A549 (cell line): ENCODE measurements around the gene SLC31A1.

ENCODE experiments used
- CEBPB ChIP-seq, 2 experiments: fragments of >200 bp in 1 of 2; sonication (Bioruptor Twin) in 1 of 2; formaldehyde crosslinking in 1 of 2; IDR thresholded peaks; 2 replicates each; pipeline ENCODE4 v1.6.1; 2012 to 2016
- EHMT2 ChIP-seq: fragments of 200-600 bp; sonication (generic); IDR thresholded peaks from 2 replicates; pipeline ENCODE4 v1.6.1; 2016; ENCODE audit warnings: antibody characterized with exemption, low read depth, mild to moderate bottlenecking, moderate library complexity
- JUN ChIP-seq, 2 experiments: fragments of >200 bp; sonication (Bioruptor Twin); formaldehyde crosslinking; IDR thresholded peaks; 2 replicates in 1 of 2; 3 replicates in 1 of 2; pipeline ENCODE4 v1.6.1; 2016 to 2017
- NR3C1 ChIP-seq: fragments of >200 bp; sonication (Bioruptor Twin); formaldehyde crosslinking; IDR thresholded peaks from 3 replicates; pipeline ENCODE4 v1.6.1; 2017
- POLR2A ChIP-seq: IDR thresholded peaks from 2 replicates; pipeline ENCODE4 v1.6.1; 2012; ENCODE audit warnings: mild to moderate bottlenecking, low read length
- RAD21 ChIP-seq, 2 experiments: fragments of >200 bp in 1 of 2; sonication (Bioruptor Twin) in 1 of 2; formaldehyde crosslinking in 1 of 2; IDR thresholded peaks in 1 of 2; conservative IDR thresholded peaks in 1 of 2; 2 replicates in 1 of 2; 3 replicates in 1 of 2; pipeline ENCODE4 v1.6.1; 2012 to 2018; ENCODE audit warnings: inconsistent platforms in 1 of 2
- RCOR1 ChIP-seq: fragments of 150-350 bp; IDR thresholded peaks from 2 replicates; pipeline ENCODE4 v1.6.1; 2014; ENCODE audit warnings: antibody characterized with exemption, low read length, low read depth
- RFX5 ChIP-seq: fragments of 450-650 bp; IDR thresholded peaks from 2 replicates; pipeline ENCODE4 v1.7.1; 2014; ENCODE audit warnings: antibody characterized with exemption, mild to moderate bottlenecking, moderate library complexity
- RNF2 ChIP-seq: fragments of 200-600 bp; sonication (generic); IDR thresholded peaks from 2 replicates; pipeline ENCODE4 v1.6.1; 2016; ENCODE audit warnings: low read depth, mild to moderate bottlenecking, antibody characterized with exemption, moderate library complexity, borderline replicate concordance
- SMC3 ChIP-seq: fragments of >200 bp; sonication (Bioruptor Twin); formaldehyde crosslinking; IDR thresholded peaks from 3 replicates; pipeline ENCODE4 v1.6.1; 2018; ENCODE audit warnings: inconsistent platforms
- TF ChIP-seq, protein P1 (sequence below): fragments of >200 bp; sonication (Bioruptor Twin); formaldehyde crosslinking; IDR thresholded peaks from 3 replicates; pipeline ENCODE4 v1.5.1; 2016
- TF ChIP-seq, protein P2 (sequence below): IDR thresholded peaks from 2 replicates; pipeline ENCODE4 v1.6.1; 2012
- TF ChIP-seq, protein P3 (sequence below): fragments of 250-450 bp; sonication (Bioruptor Pico); IDR thresholded peaks from 2 replicates; pipeline ENCODE4 v1.5.0; 2021; ENCODE audit warnings: mild to moderate bottlenecking, moderate library complexity, borderline replicate concordance
- TF ChIP-seq, protein P4 (sequence below): fragments of 200-600 bp; sonication (generic); IDR thresholded peaks from 2 replicates; pipeline ENCODE4 v1.6.1; 2016; ENCODE audit warnings: antibody characterized with exemption, mild to moderate bottlenecking, moderate library complexity

DNA sequence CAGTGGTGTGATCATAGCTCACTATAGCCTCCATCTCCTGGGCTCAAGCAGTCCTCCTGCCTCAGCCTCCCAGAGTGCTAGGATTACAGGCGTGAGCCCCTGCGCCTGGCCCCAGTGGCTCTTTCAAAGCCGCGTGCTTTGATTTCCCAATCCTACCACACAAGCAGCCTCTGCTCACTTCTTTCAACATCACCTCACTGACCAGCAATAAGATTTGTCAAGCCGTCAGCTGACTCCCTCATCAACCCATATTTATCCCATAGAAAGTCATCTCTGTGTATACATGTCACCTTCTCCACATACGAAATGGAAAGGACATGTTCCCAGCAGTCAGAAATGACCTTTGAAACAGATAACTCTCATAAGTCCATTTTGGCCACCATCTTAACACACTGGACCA is 44.5 kb upstream of the SLC31A1 start:
- TF ChIP-seq RCOR1, result no peak
- no peak for TF ChIP-seq POLR2A
- TF ChIP-seq, protein P1, sequence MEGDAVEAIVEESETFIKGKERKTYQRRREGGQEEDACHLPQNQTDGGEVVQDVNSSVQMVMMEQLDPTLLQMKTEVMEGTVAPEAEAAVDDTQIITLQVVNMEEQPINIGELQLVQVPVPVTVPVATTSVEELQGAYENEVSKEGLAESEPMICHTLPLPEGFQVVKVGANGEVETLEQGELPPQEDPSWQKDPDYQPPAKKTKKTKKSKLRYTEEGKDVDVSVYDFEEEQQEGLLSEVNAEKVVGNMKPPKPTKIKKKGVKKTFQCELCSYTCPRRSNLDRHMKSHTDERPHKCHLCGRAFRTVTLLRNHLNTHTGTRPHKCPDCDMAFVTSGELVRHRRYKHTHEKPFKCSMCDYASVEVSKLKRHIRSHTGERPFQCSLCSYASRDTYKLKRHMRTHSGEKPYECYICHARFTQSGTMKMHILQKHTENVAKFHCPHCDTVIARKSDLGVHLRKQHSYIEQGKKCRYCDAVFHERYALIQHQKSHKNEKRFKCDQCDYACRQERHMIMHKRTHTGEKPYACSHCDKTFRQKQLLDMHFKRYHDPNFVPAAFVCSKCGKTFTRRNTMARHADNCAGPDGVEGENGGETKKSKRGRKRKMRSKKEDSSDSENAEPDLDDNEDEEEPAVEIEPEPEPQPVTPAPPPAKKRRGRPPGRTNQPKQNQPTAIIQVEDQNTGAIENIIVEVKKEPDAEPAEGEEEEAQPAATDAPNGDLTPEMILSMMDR, result no peak
- no peak for TF ChIP-seq EHMT2
- TF ChIP-seq, protein P2, sequence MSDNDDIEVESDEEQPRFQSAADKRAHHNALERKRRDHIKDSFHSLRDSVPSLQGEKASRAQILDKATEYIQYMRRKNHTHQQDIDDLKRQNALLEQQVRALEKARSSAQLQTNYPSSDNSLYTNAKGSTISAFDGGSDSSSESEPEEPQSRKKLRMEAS, result no peak
- no peak for TF ChIP-seq NR3C1
- TF ChIP-seq, protein P3, sequence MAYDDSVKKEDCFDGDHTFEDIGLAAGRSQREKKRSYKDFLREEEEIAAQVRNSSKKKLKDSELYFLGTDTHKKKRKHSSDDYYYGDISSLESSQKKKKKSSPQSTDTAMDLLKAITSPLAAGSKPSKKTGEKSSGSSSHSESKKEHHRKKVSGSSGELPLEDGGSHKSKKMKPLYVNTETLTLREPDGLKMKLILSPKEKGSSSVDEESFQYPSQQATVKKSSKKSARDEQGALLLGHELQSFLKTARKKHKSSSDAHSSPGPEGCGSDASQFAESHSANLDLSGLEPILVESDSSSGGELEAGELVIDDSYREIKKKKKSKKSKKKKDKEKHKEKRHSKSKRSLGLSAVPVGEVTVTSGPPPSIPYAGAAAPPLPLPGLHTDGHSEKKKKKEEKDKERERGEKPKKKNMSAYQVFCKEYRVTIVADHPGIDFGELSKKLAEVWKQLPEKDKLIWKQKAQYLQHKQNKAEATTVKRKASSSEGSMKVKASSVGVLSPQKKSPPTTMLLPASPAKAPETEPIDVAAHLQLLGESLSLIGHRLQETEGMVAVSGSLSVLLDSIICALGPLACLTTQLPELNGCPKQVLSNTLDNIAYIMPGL, result no peak
- TF ChIP-seq, protein P4, sequence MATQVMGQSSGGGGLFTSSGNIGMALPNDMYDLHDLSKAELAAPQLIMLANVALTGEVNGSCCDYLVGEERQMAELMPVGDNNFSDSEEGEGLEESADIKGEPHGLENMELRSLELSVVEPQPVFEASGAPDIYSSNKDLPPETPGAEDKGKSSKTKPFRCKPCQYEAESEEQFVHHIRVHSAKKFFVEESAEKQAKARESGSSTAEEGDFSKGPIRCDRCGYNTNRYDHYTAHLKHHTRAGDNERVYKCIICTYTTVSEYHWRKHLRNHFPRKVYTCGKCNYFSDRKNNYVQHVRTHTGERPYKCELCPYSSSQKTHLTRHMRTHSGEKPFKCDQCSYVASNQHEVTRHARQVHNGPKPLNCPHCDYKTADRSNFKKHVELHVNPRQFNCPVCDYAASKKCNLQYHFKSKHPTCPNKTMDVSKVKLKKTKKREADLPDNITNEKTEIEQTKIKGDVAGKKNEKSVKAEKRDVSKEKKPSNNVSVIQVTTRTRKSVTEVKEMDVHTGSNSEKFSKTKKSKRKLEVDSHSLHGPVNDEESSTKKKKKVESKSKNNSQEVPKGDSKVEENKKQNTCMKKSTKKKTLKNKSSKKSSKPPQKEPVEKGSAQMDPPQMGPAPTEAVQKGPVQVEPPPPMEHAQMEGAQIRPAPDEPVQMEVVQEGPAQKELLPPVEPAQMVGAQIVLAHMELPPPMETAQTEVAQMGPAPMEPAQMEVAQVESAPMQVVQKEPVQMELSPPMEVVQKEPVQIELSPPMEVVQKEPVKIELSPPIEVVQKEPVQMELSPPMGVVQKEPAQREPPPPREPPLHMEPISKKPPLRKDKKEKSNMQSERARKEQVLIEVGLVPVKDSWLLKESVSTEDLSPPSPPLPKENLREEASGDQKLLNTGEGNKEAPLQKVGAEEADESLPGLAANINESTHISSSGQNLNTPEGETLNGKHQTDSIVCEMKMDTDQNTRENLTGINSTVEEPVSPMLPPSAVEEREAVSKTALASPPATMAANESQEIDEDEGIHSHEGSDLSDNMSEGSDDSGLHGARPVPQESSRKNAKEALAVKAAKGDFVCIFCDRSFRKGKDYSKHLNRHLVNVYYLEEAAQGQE, result no peak
- TF ChIP-seq JUN (IDR thresholded peaks at IDR 0.05), result no peak
- no peak for TF ChIP-seq RAD21 (conservative IDR thresholded peaks at IDR 0.05 in 1 of 2, IDR thresholded peaks at IDR 0.05 in 1 of 2)
- no peak for TF ChIP-seq RFX5
- TF ChIP-seq SMC3, result no peak
- TF ChIP-seq CEBPB (IDR thresholded peaks at IDR 0.05), result no peak
- TF ChIP-seq RNF2, result no peak
